Effector CD4-positive, alpha-beta T cell (primary cell): ENCODE results near the gene RADIL.
"Not testable (repeated sequence)": the region's sequence is repeated elsewhere in the genome, so short reads cannot be mapped to it uniquely, and the experiment has no call there.

Experiments used
- DNase-seq: peaks from one replicate; pipeline ENCODE4 v3.0.0-alpha.2; 2020

The RADIL gene

DNA sequence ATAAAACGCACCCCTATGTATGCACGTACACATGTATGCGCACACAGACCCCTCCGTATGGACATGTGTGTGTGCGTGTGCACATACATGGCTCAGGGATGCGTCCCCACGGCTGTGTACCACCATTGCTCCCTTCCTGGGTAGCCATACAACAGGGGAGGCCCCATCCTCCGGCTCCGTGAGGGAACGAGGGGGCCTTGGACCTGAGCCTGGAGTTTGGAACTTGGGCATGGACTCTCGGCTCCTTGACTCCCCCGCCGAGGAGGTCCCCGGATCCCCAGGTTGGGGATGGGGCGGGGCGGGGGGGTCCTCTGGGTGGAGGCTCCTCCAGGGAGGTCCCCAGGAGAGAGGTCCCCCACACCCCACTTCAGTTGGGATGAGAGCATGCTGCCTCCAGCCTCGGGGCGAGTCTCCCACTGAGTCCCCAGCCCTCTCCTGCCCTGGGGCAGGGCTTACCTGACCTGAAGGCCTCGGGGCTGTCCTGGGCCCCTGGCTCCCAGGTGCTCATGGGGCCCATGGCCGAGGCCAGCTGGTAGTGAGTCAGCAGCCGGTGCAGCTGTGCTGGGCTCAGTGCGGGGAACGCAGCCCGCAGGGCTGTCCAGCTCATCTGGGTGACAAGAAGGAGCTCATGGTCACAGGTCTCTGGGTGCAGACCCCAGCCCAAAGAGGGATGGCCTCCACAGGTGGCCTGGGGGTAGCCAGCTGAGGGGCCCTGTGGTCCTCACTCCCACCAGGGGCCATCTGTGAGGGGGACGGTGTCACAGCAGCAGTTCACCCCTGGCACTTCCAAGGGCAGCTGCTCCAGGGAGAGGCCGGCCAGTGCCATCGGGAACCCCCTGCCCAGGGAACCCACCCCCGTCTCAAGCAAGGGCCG, 78.2 kb downstream of the RADIL start:
- DNase-seq: no peak

DNA sequence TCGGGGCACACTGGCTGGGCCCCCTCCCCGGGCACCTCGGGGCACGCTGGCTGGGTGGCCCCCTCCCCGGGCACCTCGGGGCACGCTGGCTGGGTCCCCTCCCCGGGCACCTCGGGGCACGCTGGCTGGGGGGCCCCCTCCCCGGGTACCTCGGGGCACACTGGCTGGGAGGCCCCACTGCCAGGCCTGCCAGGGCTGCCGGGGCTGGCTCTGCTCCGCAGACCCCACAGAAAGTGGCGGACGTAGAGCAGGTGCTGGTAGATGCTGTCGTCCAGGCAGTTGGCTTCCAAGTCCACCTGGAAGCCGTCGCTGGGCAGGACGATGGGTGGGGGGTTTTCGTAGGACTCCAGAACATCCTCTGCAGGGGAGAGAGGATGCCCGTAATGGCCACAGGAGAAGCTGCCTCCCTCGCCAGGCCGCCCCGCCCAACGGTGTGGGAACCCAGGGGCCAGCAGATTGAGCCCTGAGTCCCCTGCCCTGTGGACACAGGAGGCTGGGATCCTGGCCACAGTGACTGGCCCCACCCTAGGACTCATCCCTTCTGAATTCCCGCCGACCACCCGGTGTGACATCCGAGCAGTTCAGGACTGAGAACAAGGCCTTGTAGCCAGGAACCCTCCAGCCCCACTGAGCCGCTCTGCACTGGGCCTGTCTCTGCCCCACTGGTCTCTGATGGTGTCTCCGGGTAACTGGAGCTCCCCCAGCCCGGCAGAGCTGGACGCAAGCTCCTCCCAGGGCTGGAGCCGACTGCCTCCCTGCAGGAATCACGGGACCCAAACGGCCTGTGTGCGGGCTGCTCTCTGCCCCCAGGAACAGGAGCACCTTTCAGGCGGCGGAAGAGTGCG, 79.9 kb downstream of the RADIL start:
- no peak for DNase-seq

DNA sequence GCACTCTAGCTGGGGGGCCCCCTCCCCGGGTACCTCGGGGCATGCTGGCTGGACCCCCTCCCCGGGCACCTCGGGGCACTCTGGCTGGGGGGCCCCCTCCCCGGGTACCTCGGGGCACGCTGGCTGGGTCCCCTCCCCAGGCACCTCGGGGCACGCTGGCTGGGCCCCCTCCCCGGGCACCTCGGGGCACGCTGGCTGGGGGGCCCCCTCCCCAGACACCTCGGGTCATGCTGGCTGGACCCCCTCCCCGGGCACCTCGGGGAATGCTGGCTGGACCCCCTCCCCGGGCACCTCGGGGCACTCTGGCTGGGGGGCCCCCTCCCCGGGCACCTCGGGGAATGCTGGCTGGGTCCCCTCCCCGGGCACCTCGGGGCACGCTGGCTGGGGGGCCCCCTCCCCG, 80.9 kb downstream of the RADIL start:
- DNase-seq: not testable (repeated sequence)

DNA sequence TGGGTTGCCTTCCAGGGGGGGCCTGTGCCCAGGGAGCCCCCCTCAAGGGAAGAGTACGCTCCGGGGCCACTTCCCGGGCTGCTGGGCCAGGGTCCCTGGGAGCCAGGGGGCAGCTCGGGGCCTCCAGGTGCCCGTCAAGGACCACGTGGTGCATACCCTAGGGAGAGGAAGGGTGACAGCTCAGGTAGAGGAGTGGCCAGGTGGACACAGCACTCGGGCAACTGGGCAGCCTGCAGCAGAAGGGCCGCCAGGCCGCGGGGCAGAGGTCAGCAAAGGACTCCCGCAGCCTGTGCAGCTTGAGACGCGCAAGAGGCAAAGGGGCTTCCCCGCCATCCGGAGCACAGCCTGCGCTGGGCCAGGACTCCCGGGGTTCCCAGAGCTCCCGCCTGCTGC, 81.7 kb downstream of the RADIL start:
- no peak for DNase-seq

DNA sequence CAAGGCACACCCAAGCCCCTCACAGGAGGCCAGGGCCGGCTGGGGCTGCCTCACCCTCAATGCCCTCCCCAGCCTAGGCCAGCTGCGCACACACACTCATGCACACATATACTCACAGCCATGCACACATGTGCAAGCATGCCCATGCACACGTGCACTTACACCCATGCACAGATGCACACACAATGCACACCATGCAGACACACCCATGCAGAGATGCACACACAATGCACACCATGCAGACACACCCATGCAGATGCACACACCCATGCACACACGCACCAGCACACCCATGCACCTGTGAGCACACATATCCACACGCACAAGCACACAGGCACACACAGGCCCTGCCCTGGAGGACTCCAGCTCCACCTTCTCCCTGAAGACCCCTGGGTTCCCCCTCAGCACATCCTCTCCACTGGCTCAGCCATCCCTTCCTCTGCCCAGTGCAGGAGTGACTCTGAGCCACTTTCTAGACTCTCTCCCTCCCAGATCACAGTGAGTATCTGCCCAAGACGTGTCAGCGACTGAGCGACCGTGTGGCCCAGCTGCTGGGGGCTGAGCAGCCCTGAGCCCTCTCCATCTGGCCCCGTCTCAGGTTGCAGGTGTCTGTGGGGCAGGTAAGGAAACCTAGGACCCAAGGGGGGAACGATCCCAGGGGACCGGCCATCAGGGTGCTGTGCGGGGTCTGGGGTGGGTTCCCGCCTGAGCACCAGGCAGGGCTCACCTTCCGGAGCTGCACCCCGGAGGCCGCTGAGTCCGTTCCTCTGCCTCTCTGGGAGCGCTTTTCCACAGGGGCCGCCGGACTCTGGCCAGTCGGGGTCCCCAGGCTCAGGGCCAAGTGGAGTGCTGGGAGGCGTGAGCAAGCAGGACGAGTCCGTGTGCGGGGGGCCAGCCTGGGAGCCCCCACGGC, 82.3 kb downstream of the RADIL start:
- no peak for DNase-seq

DNA sequence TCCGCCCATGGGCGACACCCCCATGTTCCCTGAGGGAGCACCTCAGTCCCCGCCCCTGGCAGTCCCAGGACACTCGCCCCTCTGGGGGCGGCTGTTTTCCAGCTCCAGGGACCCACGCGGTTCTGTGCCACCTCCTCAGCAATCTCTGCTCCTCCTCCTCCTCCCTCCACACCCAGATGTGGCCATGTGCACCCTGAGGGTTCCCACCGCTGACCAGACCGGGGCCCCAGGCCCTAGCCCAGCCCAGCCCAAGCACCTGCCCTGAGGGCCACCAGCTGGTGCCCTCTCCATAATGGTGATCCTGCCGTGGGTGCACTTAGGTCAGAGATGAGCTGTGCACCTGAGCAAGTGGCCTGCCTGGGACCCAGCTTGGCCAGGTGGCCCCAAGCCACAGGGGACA, 83.0 kb downstream of the RADIL start:
- DNase-seq: no peak

DNA sequence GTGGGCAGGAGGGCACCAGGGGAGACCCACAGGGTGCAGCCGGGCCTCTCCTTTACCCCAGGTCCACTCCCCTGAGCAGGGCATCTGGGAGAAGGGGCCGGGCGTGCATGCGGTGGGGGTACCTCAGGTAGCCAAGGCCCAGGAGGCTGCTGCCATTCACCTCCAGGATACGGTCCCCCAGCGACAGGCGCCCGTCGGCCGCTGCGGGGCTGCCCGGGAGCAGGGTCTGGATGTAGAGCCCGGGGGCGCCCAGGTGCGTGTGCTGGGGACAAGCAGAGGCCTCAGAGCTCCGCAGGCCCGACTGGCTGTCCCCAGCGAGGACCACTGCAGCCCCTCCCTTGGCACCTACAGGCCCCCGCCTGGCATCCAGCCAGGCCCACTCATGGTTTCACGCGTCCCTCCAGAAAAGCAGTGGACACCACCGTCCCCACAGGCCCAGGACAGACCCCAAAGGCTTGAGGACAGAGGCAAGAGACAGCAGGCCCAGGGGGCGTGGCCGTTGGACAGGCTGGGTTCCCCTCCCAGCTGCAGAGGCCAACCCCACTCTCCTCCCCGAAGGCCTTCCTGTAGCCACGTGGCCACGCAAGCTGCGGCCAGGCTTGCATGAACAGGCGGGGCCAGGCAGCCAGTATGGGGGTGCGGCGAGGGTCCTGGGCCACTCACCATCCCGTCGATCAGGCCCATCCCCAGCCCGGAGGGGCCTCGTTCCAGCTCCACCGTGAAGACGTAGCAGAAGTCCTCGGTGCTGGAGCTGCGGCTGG, 83.8 kb downstream of the RADIL start:
- DNase-seq: no peak

DNA sequence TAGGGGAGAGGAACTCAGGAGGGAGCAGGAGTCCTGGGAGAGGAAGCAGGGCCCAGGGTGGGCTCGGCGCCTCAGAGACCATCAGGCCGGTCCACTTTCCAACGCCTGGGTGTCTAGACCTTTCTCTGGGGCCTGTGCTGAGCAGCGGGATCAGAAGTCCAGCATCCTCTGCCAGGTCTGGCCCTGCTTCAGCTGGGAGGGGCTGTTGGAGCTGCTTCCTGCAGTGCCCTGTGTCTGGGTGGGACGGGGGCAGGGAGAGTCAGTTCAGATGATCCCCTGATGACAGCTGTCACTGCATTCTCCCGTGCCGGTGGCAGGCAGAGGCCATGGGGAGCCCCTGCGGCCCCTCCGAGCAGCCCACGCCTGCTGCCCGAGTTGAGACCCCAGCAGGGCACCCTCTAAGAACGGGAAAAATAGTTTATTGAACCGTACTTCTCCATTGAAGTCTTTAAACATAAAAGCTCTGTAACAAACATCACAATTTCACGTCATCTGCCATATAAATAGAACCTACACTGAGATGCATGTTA, 84.7 kb downstream of the RADIL start:
- DNase-seq: no peak

DNA sequence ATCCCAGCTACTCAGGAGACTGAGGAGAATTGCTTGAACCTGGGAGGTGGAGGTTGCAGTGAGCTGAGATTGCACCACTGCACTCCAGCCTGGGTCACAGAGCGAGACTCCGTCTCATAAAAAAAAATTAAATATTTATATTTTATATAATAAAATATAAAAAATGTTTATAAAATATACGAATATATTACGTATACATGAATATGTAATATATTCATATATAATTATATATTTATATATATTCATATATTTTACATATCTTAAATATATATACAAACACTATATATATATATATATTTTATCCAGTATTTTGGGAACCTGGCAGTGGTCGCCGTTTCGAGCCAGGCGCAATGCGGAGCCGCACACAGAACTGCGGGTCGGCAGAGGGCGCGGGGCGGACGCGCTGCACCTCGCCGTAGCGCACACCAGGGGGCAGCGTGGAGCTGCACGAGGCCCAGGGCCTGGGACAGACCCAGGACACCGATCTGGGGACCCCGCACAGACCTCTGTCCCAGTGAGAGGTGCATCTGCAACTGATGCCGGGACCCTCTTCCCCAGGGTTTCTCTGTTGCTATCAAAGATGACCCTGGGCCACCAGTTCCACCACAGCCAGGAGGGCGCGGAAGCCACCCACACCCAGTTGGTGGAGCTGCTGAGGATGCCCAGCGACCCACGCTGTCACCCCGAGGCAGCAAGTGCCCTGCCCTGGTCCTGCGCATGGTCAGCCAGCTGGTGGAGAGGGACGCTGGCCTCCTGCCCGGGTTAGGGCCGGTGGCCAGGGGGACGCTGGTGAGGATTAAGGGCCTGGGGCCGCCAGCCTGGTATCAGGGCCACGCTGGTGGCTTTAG, 85.4 kb downstream of the RADIL start:
- DNase-seq: peak; percentile 43

DNA sequence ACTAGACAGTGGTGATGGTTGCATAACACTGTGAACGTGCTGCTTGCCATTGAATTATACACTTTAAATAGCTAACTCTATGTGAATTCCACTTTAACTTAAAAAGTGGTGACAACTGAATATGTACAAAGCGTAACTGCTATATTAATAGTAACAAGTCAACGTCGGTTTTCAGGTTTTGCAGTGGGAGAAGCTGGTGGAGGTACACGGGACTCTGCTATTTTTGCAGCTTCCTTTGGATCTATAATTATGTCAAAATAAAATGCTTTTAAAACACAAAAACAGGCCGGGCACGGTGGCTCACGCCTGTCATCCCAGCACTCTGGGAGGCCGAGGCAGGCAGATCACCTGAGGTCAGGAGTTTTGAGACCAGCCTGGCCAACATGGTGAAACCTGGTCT, 87.1 kb downstream of the RADIL start:
- DNase-seq: no peak

DNA sequence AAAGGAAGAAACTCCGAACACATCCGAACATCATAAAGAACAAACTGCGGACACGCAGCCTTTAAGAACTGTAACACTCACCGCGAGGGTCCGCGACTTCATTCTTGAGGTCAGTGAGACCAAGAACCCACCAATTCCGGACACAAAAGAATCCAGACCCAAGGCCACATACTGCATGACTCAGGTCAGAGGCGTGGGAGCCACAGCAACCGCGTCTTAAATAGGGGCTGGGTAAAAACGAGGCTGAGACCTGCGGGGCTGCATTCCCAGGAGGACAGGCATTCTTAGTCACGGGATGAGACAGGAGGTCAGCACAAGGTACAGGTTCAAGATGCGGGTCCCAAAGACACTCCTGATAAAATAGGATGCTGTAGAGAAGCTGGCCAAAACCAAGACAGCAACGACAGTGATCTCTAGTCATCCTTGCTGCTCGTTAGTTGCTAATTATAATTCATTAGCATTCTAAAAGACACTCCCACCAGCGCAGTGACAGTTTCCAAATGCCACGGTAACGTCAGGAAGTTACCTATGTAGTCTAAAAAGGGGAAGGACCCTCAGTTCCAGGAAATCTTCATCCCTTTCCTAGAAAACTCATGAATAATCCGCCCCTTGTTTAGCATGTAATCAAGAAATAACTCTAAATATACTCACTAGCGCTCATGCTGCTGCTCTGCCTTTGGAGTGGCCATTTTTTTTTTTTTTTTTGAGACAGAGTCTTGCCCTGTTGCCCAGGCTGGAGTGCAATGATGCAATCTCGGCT, 88.7 kb downstream of the RADIL start:
- no peak for DNase-seq

DNA sequence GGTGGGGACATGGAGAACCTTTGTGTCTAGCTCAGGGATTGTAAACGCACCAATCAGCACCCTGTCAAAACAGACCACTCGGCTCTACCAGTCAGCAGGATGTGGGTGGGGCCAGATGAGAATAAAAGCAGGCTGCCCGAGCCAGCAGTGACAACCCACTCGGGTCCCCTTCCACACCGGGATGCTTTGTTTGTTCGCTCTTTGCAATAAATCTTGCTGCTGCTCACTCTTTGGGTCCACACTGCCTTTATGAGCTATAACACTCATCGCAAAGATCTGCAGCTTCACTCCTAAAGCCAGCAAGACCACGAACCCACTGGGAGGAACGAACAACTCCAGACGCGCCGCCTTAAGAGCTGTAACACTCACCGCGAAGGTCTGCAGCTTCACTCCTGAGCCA, 89.3 kb downstream of the RADIL start:
- DNase-seq: not testable (repeated sequence)

DNA sequence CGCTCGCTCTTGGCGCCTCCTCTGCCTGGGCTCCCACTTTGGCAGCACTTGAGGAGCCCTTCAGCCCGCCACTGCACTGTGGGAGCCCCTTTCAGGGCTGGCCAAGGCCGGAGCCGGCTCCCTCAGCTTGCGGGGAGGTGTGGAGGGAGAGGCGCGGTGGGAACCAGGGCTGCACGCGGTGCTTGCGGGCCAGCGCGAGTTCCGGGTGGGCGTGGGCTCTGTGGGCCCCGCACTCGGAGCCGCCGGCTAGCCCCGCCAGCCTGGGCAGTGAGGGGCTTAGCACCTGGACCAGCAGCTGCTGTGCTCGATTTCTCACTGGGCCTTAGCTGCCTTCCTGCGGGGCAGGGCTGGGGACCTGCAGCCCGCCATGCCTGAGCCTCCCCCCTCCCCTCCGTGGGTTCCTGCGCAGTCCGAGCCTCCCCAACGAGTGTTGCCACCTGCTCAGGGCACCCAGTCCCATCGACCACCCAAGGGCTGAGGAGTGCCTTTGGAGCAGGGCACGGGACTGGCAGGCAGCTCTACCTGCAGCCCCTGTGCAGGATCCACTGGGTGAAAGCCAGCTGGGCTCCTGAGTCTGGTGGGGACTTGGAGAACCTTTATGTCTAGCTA, 90.0 kb downstream of the RADIL start:
- not testable (repeated sequence) for DNase-seq

DNA sequence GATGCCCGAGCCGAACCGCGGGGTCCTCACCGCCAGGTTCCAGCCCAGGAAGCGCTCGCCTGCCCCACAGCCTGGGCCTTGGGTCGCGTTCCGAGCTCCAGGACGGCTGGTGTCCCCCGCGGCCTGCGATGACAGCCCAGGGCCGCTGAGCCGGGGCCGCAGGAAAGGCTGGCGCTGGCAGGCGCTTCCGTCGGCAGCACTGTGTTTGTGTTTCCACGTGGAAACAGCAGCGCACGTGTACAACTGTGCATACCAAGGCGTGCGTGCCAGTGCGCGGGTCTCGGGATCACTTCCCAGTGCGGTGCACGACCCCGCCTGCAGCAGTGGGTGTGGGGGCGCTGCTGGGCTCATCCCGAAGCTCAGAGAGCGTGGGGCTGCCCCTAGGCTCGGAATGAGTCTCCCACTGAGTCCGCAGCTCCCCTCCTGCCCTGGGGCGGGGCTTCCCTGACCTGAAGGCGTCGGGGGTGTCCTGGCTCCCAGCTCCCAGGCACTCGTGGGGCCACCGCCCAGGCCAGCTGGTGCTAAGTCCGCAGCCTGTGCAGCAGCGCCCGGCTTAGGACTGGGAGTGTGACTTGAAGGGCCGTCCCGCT, 90.9 kb downstream of the RADIL start:
- DNase-seq: no peak

DNA sequence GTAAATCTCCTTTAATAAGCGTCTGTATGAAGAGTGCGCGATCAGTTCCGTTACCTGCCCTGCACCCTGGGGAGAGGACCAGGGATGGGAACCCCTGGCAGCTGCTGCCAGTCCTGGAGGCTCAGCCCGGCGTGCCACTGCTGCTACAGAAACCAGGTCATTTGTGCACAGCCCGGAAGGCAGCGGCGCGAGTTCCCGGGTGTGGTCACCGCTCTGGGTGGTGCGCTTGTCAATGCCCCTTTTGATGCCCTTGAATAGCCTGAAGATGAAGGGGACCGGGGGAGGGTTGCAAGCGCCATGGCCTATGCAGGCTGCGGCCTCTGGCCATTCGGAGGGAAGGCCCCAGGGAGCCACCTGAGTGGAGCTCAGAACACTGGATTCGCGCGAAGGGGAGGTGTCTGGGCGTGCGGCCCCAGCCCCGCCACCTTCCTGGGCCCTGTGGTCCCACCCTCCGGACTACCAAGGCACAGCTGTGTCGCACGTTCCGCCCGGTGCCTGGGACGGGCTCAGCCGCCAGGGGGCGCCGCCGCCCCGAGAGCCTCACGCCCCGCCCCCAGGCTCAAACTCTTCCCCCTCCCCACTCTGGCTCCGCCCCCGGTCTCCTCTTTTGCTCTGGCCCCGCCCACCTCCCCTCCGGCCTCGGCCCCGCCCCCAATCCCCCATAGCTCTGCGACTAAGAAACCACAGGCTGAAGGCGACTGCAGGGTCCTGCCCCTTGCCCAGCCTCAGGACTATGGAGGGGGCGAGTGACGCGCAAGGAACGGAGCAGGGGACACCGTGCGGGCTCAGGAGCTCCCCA, 91.6 kb downstream of the RADIL start:
- peak; percentile 70 for DNase-seq

DNA sequence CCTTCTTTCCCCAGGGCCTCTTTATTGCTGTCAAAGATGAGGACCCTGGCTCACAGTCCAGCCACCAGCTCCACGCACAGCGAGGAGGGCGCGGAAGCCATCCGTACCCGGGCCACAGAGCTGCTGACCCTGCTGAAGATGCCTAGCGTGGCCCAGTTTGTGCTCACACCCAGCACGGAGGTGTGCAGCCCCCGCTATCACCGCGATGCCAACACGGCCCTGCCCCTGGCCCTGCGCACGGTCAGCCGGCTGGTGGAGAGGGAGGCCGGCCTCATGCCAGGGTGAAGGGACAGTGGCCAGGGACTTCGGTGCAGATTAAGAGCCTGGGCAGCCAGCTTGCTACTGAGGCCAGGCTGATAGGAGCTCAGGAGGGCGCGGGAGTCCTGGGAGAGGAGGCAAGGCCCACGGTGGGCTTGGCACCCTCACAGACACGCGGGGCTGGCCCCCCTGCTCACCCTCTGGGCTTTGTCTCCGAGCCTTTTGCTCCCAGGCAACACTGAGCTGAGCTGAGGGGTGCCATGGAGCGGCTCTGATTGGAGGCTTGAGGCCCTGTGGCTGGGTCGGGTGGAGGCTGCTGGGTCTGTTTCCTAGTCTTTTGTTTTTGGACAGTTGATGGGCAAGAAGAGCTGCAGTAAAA, 92.3 kb downstream of the RADIL start:
- DNase-seq: no peak

DNA sequence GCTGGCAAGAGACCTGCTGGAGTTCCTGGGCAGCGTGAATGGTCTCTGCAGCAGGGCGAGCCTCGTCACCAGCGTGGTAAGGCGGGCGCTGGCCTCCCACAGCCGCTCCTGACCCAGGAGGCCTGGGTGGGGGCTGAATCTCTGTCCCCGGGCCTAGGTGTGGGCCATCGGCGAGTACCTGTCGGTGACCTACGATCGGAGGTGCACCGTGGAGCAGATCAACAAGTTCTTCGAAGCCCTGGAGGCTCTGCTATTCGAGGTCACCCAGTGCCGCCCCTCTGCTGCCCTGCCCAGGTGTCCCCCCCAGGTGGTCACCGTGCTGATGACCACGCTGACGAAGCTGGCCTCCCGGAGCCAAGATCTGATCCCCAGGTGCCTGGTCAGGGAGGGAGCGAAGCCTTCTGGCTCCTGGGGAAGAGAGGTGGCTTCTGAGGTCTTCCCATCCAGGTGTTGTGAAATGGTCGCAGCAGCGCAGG, 93.0 kb downstream of the RADIL start:
- no peak for DNase-seq

DNA sequence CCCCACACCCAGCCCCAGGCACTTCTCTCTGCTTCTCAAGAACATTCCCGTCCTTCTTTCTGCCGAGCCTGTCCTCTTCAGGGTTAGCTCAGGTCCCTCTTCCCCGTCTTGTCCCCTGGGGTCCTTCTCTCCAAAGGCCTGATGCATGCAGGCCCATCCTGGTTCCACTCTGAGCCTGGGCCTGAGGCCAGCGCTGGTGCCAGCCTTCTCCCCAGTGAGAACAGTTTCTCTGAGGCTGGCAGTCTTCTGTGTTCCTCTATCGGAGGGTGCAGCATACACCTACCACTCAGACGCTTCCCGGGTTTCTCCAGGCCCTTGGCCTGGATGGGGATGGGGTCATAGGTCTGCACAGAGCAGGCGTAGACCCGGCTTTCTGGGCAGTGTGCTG, 93.4 kb downstream of the RADIL start:
- no peak for DNase-seq
